ENCODE measurements around the gene NUCB1.
"Not testable (repeated sequence)": the region's sequence is repeated elsewhere in the genome, so short reads cannot be mapped to it uniquely, and the experiment has no call there.

NUCB1 gene

DNA sequence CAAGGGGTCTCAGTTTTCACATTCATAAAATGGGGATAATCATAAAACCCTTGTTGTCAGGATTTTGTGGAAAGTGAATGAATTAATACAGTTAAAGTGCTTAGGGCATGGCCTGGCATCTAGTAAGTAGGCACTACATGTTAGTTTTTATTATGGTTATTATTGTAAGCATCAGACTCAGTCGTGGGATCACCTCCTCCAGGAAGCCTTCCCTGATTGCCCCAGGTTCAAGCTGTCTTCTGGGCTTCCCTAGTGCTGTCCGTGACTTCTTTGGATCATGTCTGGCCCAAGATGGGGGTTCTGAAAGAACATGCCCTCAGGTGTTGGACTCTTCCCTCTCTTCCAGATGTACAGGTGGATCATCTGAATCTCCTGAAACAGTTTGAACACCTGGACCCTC, 10.7 kb downstream of the NUCB1 start:
- Mint-ChIP-seq H3K27ac (no peak overlapping the region), H3K9me3 (ENCODE audit: low read depth) (no peaks in the 10 kb centered on the region), H3K27me3 (no peaks in the 10 kb centered on the region), H3K4me1 (ENCODE audit: low read depth) (no peaks in the 10 kb centered on the region), H3K36me3 (peaks cover 12% of the 10 kb centered on the region), H3K4me3 (no peak overlapping the region)

GRCh38 chr19:48913114-48913889, 13.2 kb downstream of the NUCB1 start:
- no peaks in the 10 kb centered on the region for H3K27me3 Mint-ChIP-seq
- no peaks in the 10 kb centered on the region for H3K9me3 Mint-ChIP-seq (ENCODE audit: low read depth)
- peaks cover 9% of the 10 kb centered on the region for H3K36me3 Mint-ChIP-seq
- no peaks in the 10 kb centered on the region for H3K4me1 Mint-ChIP-seq (ENCODE audit: low read depth)
- H3K27ac Mint-ChIP-seq = no peak overlapping the region
- H3K4me3 Mint-ChIP-seq = no peak overlapping the region

DNA sequence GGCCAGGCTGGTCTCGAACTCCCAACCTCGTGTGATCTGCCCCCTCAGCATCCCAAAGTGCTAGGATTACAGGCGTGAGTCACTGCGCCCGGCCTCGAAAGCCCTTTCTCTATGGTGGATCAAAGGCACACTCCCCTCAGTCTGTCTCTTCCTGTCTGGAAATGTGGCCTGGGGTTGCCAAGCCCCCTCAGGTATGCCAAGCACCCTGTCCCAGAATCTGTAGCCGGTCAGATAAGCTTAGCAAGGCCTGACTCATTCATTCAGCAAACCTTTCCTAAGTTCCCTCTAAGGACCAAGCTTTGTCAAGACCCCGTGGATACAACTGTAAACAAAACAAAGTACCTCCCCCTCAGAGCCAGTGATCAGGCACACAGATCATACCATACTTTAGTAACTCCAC, 14.1 kb downstream of the NUCB1 start:
- Mint-ChIP-seq H3K27me3 (no peaks in the 10 kb centered on the region), H3K9me3 (ENCODE audit: low read depth) (no peaks in the 10 kb centered on the region), H3K4me3 (no peak overlapping the region), H3K36me3 (peaks cover 9% of the 10 kb centered on the region), H3K27ac (no peak overlapping the region), H3K4me1 (ENCODE audit: low read depth) (no peaks in the 10 kb centered on the region)

DNA sequence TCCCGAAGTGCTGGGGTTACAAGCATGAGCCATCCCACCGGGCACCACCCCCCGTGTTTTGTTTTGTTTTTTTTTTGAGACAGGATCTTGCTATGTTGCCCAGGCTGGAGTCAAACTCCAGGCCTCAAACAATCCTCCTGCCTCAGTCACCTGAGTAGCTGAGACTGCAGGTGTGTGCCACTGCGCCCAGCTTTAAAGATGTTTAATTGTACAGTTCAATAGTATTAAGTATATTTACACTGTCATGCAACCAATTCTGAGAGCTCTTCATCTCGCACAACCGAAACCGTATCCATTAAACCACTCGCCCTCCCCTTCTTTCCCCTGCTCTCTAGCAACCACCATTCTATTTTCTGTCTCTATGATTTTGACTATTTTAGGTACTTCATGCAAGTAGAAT, 15.6 kb downstream of the NUCB1 start:
- H3K27ac Mint-ChIP-seq = no peak overlapping the region
- H3K9me3 Mint-ChIP-seq (ENCODE audit: low read depth) = no peaks in the 10 kb centered on the region
- no peak overlapping the region for H3K4me3 Mint-ChIP-seq
- peaks cover 9% of the 10 kb centered on the region for H3K36me3 Mint-ChIP-seq
- H3K4me1 Mint-ChIP-seq (ENCODE audit: low read depth) = no peaks in the 10 kb centered on the region
- H3K27me3 Mint-ChIP-seq = no peaks in the 10 kb centered on the region

- Mint-ChIP-seq H3K27me3 (no peaks in the 10 kb centered on the region), H3K36me3 (peaks cover 5% of the 10 kb centered on the region), H3K4me1 (ENCODE audit: low read depth) (no peaks in the 10 kb centered on the region), H3K27ac (no peak overlapping the region), H3K9me3 (ENCODE audit: low read depth) (no peaks in the 10 kb centered on the region), H3K4me3 (no peak overlapping the region)
Observed at GRCh38 chr19:48918071-48918470, 18.0 kb downstream of the NUCB1 start.

GRCh38 chr19:48918801-48919247, 18.7 kb downstream of the NUCB1 start:
- Mint-ChIP-seq H3K36me3 (peaks cover 6% of the 10 kb centered on the region), H3K4me3 (no peak overlapping the region), H3K27me3 (no peaks in the 10 kb centered on the region), H3K27ac (no peak overlapping the region), H3K9me3 (ENCODE audit: low read depth) (no peaks in the 10 kb centered on the region), H3K4me1 (ENCODE audit: low read depth) (no peaks in the 10 kb centered on the region)

DNA sequence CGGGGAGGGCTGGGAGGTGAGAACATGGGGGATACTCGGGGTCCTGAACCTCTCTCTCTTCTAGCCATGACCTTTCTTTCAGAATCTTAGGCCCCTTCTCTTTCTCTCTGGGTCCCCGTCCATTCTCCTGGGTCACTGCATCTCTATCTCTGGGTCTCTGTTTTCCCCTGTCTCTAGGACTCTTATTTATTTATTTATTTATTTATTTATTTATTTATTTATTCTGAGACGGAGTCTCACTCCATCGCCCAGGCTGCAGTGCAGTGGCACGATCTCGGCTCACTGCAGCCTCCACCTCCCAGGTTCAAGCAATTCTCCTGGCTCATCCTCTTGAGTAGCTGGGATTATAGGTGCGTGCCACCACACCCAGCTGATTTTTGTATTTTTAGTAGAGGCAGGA, 19.2 kb downstream of the NUCB1 start:
- not testable (repeated sequence) for H3K4me1 Mint-ChIP-seq (ENCODE audit: low read depth); H3K27ac Mint-ChIP-seq; H3K36me3 Mint-ChIP-seq; H3K4me3 Mint-ChIP-seq; H3K27me3 Mint-ChIP-seq; H3K9me3 Mint-ChIP-seq (ENCODE audit: low read depth)

DNA sequence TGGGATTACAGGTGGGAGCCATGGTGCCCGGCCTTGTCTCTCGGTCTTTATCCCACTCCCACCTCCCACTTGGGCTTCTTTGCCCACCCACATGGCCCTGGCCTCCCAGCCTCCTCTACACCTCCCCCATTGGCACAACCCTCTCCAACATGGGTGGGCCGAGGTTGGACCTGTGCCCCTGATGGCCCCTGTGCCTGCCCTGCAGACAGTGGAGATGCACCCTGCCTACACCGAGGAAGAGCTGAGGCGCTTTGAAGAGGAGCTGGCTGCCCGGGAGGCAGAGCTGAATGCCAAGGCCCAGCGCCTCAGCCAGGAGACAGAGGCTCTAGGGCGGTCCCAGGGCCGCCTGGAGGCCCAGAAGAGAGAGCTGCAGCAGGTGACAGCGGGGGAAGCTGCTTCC, 20.8 kb downstream of the NUCB1 start:
- Mint-ChIP-seq H3K27ac (no peak overlapping the region), H3K36me3 (peaks cover 2% of the 10 kb centered on the region), H3K4me1 (ENCODE audit: low read depth) (no peaks in the 10 kb centered on the region), H3K4me3 (no peak overlapping the region), H3K27me3 (no peaks in the 10 kb centered on the region), H3K9me3 (ENCODE audit: low read depth) (no peaks in the 10 kb centered on the region)

DNA sequence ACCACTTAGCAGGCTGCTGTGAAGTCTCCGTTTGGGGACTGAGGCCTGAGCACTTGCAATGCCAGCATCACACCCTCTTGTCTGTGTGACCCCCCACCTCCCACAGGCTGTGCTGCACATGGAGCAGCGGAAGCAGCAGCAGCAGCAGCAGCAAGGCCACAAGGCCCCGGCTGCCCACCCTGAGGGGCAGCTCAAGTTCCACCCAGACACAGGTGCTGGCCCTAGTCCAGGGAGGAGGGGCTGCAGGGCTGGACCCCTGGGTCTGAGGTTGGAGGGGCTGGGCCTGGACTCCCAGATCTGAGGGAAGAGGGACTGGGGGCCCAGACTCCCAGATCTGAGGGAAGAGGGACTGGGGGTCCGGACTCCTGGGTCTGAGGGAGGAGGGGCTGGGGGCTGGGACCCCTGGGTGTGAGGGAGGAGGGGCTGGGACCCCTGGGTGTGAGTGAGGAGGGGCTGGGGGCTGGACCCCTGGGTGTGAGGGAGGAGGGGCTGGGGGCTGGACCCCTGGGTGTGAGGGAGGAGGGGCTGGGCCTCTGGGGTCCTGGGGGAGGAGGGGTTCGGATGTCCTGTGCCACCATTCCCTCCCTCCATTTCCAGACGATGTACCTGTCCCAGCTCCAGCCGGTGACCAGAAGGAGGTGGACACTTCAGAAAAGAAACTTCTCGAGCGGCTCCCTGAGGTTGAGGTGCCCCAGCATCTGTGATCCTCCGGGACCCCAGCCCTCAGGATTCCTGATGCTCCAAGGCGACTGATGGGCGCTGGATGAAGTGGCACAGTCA, 21.8 kb downstream of the NUCB1 start:
- Mint-ChIP-seq H3K4me1 (ENCODE audit: low read depth) (peaks cover 4% of the 10 kb centered on the region), H3K27ac (no peak overlapping the region), H3K9me3 (ENCODE audit: low read depth) (no peaks in the 10 kb centered on the region), H3K27me3 (no peaks in the 10 kb centered on the region), H3K4me3 (no peak overlapping the region), H3K36me3 (peaks cover 2% of the 10 kb centered on the region)

DNA sequence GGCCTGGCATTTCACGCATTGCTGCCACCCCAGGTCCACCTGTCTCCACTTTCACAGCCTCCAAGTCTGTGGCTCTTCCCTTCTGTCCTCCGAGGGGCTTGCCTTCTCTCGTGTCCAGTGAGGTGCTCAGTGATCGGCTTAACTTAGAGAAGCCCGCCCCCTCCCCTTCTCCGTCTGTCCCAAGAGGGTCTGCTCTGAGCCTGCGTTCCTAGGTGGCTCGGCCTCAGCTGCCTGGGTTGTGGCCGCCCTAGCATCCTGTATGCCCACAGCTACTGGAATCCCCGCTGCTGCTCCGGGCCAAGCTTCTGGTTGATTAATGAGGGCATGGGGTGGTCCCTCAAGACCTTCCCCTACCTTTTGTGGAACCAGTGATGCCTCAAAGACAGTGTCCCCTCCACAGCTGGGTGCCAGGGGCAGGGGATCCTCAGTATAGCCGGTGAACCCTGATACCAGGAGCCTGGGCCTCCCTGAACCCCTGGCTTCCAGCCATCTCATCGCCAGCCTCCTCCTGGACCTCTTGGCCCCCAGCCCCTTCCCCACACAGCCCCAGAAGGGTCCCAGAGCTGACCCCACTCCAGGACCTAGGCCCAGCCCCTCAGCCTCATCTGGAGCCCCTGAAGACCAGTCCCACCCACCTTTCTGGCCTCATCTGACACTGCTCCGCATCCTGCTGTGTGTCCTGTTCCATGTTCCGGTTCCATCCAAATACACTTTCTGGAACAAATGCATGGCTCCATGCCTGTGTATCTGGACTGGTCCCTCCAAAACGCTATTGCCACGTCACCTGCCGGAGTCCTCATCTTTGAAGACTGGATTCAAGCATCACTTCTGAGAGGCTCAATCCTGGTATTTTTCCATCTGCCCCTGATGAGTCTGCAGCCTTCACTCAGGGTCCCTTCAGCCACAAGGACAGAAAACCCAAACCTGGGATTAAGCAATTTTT, 22.7 kb downstream of the NUCB1 start:
- peaks cover 2% of the 10 kb centered on the region for H3K36me3 Mint-ChIP-seq
- no peaks in the 10 kb centered on the region for H3K9me3 Mint-ChIP-seq (ENCODE audit: low read depth)
- no peaks in the 10 kb centered on the region for H3K27me3 Mint-ChIP-seq
- H3K4me3 Mint-ChIP-seq = no peak overlapping the region
- H3K4me1 Mint-ChIP-seq (ENCODE audit: low read depth) = peaks cover 5% of the 10 kb centered on the region
- no peak overlapping the region for H3K27ac Mint-ChIP-seq

- H3K9me3 Mint-ChIP-seq (ENCODE audit: low read depth) = no peaks in the 10 kb centered on the region
Observed at GRCh38 chr19:48925240-48925843, 25.2 kb downstream of the NUCB1 start.

GRCh38 chr19:48925890-48926289, 25.8 kb downstream of the NUCB1 start:
- H3K27ac Mint-ChIP-seq; H3K36me3 Mint-ChIP-seq; H3K4me3 Mint-ChIP-seq; H3K4me1 Mint-ChIP-seq (ENCODE audit: low read depth); H3K9me3 Mint-ChIP-seq (ENCODE audit: low read depth); H3K27me3 Mint-ChIP-seq: not testable (repeated sequence)

More at GRCh38 chr19:48925240-48925843, 25.2 kb downstream of the NUCB1 start:
- Mint-ChIP-seq H3K4me1 (ENCODE audit: low read depth) (peaks cover 5% of the 10 kb centered on the region), H3K36me3 (peaks cover 2% of the 10 kb centered on the region), H3K4me3 (no peak overlapping the region), H3K27ac (no peak overlapping the region), H3K27me3 (no peaks in the 10 kb centered on the region)

GRCh38 chr19:48926909-48927308, 26.8 kb downstream of the NUCB1 start:
- H3K4me3 Mint-ChIP-seq = peak overlapping the region; percentile 53
- H3K27me3 Mint-ChIP-seq = no peaks in the 10 kb centered on the region
- H3K9me3 Mint-ChIP-seq (ENCODE audit: low read depth) = no peaks in the 10 kb centered on the region
- H3K4me1 Mint-ChIP-seq (ENCODE audit: low read depth) = peaks cover 5% of the 10 kb centered on the region
- peaks cover 2% of the 10 kb centered on the region for H3K36me3 Mint-ChIP-seq
- no peak overlapping the region for H3K27ac Mint-ChIP-seq

DNA sequence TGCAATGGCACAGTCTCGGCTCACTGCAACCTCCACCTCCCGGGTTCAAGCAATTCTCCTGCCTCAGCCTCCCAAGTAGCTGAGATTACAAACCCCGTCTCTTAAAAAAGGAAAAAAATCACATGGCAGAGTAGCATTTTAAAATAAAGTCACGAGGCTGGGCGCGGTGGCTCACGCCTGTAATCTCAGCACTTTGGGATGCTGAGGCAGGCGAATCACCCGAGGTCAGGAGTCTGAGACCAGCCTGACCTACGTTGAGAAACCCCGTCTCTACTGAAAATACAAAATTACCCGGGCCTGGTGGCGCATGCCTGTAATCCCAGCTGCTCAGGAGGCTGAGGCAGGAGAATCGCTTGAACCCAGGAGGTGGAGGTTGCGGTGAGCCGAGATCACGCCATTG, 27.6 kb downstream of the NUCB1 start:
- H3K4me1 Mint-ChIP-seq (ENCODE audit: low read depth); H3K27ac Mint-ChIP-seq; H3K4me3 Mint-ChIP-seq; H3K9me3 Mint-ChIP-seq (ENCODE audit: low read depth); H3K36me3 Mint-ChIP-seq; H3K27me3 Mint-ChIP-seq: not testable (repeated sequence)
